ENCODE measurements around the gene PPME1. TPM values are rescaled to one million over a fixed set of nuclear protein-coding genes. Genes with fewer than 3 reads are reported as not detected.

The PPME1 gene
- total and polyA plus RNA-seq, 2 of the 4 experiments (the other 2 are of a cell fraction): 42.3 to 89.5 TPM

GRCh38 chr11:74248469-74248868 lies 77.4 kb downstream of the PPME1 start:
- Histone ChIP-seq H4K8ac (ENCODE audit: low read depth in 2 of 2, low read length in 2 of 2) (no peak overlapping the region), H3K36me3 (ENCODE audit: control insufficient read depth, insufficient read depth, low read length) (peaks cover 41% of the 10 kb centered on the region), H3K23ac (ENCODE audit: low read depth, low read length) (no peak overlapping the region), H3K4me2 (ENCODE audit: low read depth, low read length) (no peak overlapping the region), H3K27me3 (ENCODE audit: control insufficient read depth, insufficient read depth, low read length) (no peaks in the 10 kb centered on the region), H3K18ac (ENCODE audit: low read depth, low read length) (no peak overlapping the region), H2BK20ac (ENCODE audit: low read depth, low read length) (no peak overlapping the region), H2AFZ (replicated peaks; ENCODE audit: low read length, poor library complexity) (no peak overlapping the region), H3K14ac (replicated peaks; ENCODE audit: low read depth, low read length) (no peak overlapping the region), H2BK15ac (ENCODE audit: low read depth, low read length) (no peak overlapping the region), H4K5ac (ENCODE audit: low read depth, low read length) (no peak overlapping the region), H3K56ac (ENCODE audit: extremely low read depth, insufficient read depth, low read length) (no peak overlapping the region), H2BK5ac (ENCODE audit: low read depth, low read length, poor library complexity, severe bottlenecking) (no peak overlapping the region), H4K20me1 (ENCODE audit: insufficient read depth, low read length) (no peaks in the 10 kb centered on the region), H3K79me1 (ENCODE audit: low read depth in 1 of 2, low read length in 2 of 2) (peaks cover 0 to 7% of the 10 kb centered on the region in 2 experiments; a peak in 1 of 4 replicates), H3K4me1 (ENCODE audit: control insufficient read depth, insufficient read depth, low read length) (no peaks in the 10 kb centered on the region), H3K27ac (ENCODE audit: insufficient read depth, low read length) (no peak overlapping the region), H3K9ac (ENCODE audit: low read depth, low read length) (no peak overlapping the region), H3K4me3 (ENCODE audit: insufficient read depth, low read depth, low read length) (no peak overlapping the region), H4K91ac (ENCODE audit: insufficient read depth, low read depth, low read length) (no peak overlapping the region), H3K4ac (ENCODE audit: low read depth, low read length) (no peak overlapping the region), H2AK5ac (ENCODE audit: low read depth, low read length) (no peak overlapping the region), H2BK120ac (ENCODE audit: low read depth, low read length) (no peak overlapping the region), H2AK9ac (replicated peaks; ENCODE audit: low read depth, low read length, poor library complexity) (no peak overlapping the region), H3K9me1 (ENCODE audit: insufficient read depth, low read length) (no peaks in the 10 kb centered on the region), H3K9me3 (ENCODE audit: control insufficient read depth, insufficient read depth, low read length) (no peaks in the 10 kb centered on the region)
- WGBS, 2 experiments (ENCODE audit: extremely low coverage in 2 of 2, insufficient read length in 1 of 2): no CpG with 5 or more reads among the region's 1 CpG
- dilution Hi-C loops (cut with HindIII; ENCODE audit: low sequenced_read_pairs, unreplicated experiment) (no loop called here), intact Hi-C loops (cut with micrococcal nuclease) (no loop called here), in situ Hi-C loops (cut with MboI; ENCODE audit: low sequenced_read_pairs) (no loop called here)
- ATAC-seq (ENCODE audit: low read depth): no peak
- ChIA-PET CTCF (no interaction called here), POLR2A (ENCODE audit: unreplicated experiment) (no interaction called here)
- no TSS peak for BruUV-seq (replicated peaks)
- no peak for DNase-seq
- TF ChIP-seq POLR2A (IDR thresholded peaks at IDR 0.05; ENCODE audit: low read depth, low read length): no peak
- no peak for TF ChIP-seq FOS (IDR thresholded peaks at IDR 0.05; ENCODE audit: low read depth, low read length)
- no peak for TF ChIP-seq MXI1 (IDR thresholded peaks at IDR 0.05; ENCODE audit: borderline replicate concordance, low read depth, low read length)
- TF ChIP-seq SMC3 (IDR thresholded peaks at IDR 0.05; ENCODE audit: low read depth, low read length): no peak
- TF ChIP-seq NFE2L2 (IDR thresholded peaks at IDR 0.05; ENCODE audit: low read depth, low read length): no peak
- TF ChIP-seq CHD1 (IDR thresholded peaks at IDR 0.05; ENCODE audit: low read depth, low read length): no peak
- no peak for TF ChIP-seq MAZ (IDR thresholded peaks at IDR 0.05; ENCODE audit: borderline replicate concordance, low read depth, low read length)
- no peak for TF ChIP-seq MAFK (IDR thresholded peaks at IDR 0.05; ENCODE audit: low read depth, low read length)
- no peak for TF ChIP-seq RCOR1 (IDR thresholded peaks at IDR 0.05; ENCODE audit: insufficient replicate concordance, low read length)
- no peak for TF ChIP-seq CEBPB (IDR thresholded peaks at IDR 0.05; ENCODE audit: low read depth, low read length)
- TF ChIP-seq, protein P1, sequence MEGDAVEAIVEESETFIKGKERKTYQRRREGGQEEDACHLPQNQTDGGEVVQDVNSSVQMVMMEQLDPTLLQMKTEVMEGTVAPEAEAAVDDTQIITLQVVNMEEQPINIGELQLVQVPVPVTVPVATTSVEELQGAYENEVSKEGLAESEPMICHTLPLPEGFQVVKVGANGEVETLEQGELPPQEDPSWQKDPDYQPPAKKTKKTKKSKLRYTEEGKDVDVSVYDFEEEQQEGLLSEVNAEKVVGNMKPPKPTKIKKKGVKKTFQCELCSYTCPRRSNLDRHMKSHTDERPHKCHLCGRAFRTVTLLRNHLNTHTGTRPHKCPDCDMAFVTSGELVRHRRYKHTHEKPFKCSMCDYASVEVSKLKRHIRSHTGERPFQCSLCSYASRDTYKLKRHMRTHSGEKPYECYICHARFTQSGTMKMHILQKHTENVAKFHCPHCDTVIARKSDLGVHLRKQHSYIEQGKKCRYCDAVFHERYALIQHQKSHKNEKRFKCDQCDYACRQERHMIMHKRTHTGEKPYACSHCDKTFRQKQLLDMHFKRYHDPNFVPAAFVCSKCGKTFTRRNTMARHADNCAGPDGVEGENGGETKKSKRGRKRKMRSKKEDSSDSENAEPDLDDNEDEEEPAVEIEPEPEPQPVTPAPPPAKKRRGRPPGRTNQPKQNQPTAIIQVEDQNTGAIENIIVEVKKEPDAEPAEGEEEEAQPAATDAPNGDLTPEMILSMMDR (conservative IDR thresholded peaks at IDR 0.05; ENCODE audit: low read depth, low read length): no peak
- no peak for TF ChIP-seq RFX5 (IDR thresholded peaks at IDR 0.05; ENCODE audit: low read depth, low read length)
- no peak for TF ChIP-seq RAD21 (IDR thresholded peaks at IDR 0.05; ENCODE audit: low read length)
- TF ChIP-seq BHLHE40 (IDR thresholded peaks at IDR 0.05; ENCODE audit: low read depth, low read length): no peak
- TF ChIP-seq, protein P2, sequence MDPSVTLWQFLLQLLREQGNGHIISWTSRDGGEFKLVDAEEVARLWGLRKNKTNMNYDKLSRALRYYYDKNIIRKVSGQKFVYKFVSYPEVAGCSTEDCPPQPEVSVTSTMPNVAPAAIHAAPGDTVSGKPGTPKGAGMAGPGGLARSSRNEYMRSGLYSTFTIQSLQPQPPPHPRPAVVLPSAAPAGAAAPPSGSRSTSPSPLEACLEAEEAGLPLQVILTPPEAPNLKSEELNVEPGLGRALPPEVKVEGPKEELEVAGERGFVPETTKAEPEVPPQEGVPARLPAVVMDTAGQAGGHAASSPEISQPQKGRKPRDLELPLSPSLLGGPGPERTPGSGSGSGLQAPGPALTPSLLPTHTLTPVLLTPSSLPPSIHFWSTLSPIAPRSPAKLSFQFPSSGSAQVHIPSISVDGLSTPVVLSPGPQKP (IDR thresholded peaks at IDR 0.05; ENCODE audit: borderline replicate concordance, low read depth, low read length): no peak
- TF ChIP-seq, protein P3, sequence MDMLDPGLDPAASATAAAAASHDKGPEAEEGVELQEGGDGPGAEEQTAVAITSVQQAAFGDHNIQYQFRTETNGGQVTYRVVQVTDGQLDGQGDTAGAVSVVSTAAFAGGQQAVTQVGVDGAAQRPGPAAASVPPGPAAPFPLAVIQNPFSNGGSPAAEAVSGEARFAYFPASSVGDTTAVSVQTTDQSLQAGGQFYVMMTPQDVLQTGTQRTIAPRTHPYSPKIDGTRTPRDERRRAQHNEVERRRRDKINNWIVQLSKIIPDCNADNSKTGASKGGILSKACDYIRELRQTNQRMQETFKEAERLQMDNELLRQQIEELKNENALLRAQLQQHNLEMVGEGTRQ (IDR thresholded peaks at IDR 0.05; ENCODE audit: low read depth, low read length): no peak
